ENCODE measurements around the gene HSD17B12. TPM values are rescaled to one million over a fixed set of nuclear protein-coding genes. Genes with fewer than 3 reads are reported as not detected.

The HSD17B12 gene
- polyA plus RNA-seq, 2 of the 4 experiments (the other 2 are of a cell fraction), result 102 to 103 TPM

GRCh38 chr11:43735961-43736360 lies 55.4 kb downstream of the HSD17B12 start:
- ChIA-PET CTCF (no interaction called here), POLR2A (no interaction called here)
- H3K4me2 ChIP-seq, result no peak overlapping the region
- ATAC-seq (no peak), DNase-seq (ENCODE audit: low read depth in 1 of 2, low spot score in 1 of 2) (no peak), FAIRE-seq (no peak)
- H3K4me1 ChIP-seq, result peaks cover 12% of the 10 kb centered on the region
- TF ChIP-seq POLR2A (IDR thresholded peaks at IDR 0.05; ENCODE audit: low read length), result no peak
- TF ChIP-seq RFX5 (IDR thresholded peaks at IDR 0.05), result no peak
- TF ChIP-seq ELK1 (IDR thresholded peaks at IDR 0.05; ENCODE audit: low read depth, low read length), result no peak
- TF ChIP-seq ZC3H11A (IDR thresholded peaks at IDR 0.05), result no peak
- TF ChIP-seq E2F6 (IDR thresholded peaks at IDR 0.05; ENCODE audit: borderline replicate concordance, low read depth), result no peak
- TF ChIP-seq RAD21 (conservative IDR thresholded peaks at IDR 0.05 in 1 of 2, IDR thresholded peaks at IDR 0.05 in 1 of 2), result no peak
- TF ChIP-seq EP300 (IDR thresholded peaks at IDR 0.05), result no peak
- TF ChIP-seq HOXB13 (CRISPR knock-in tag; IDR thresholded peaks at IDR 0.05; ENCODE audit: low read depth), result no peak
- TF ChIP-seq RNF2 (IDR thresholded peaks at IDR 0.05; ENCODE audit: borderline replicate concordance, low read depth), result no peak
- no peak for TF ChIP-seq JUNB (IDR thresholded peaks at IDR 0.05)
- TF ChIP-seq, protein P1, sequence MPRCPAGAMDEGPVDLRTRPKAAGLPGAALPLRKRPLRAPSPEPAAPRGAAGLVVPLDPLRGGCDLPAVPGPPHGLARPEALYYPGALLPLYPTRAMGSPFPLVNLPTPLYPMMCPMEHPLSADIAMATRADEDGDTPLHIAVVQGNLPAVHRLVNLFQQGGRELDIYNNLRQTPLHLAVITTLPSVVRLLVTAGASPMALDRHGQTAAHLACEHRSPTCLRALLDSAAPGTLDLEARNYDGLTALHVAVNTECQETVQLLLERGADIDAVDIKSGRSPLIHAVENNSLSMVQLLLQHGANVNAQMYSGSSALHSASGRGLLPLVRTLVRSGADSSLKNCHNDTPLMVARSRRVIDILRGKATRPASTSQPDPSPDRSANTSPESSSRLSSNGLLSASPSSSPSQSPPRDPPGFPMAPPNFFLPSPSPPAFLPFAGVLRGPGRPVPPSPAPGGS (IDR thresholded peaks at IDR 0.05), result no peak
- TF ChIP-seq JUN (IDR thresholded peaks at IDR 0.05), result no peak
- no peak for TF ChIP-seq SREBF2 (IDR thresholded peaks at IDR 0.05)
- TF ChIP-seq HOXA7 (CRISPR knock-in tag; IDR thresholded peaks at IDR 0.05), result no peak
- H3K9me3 ChIP-seq, result no peaks in the 10 kb centered on the region
- H3K4me3 ChIP-seq, result no peak overlapping the region
- H3K27ac ChIP-seq, result no peak overlapping the region
- 78% methylated on average over 4 of the region's 4 CpGs for WGBS (ENCODE audit: missing lambda C conversion rate)

DNA sequence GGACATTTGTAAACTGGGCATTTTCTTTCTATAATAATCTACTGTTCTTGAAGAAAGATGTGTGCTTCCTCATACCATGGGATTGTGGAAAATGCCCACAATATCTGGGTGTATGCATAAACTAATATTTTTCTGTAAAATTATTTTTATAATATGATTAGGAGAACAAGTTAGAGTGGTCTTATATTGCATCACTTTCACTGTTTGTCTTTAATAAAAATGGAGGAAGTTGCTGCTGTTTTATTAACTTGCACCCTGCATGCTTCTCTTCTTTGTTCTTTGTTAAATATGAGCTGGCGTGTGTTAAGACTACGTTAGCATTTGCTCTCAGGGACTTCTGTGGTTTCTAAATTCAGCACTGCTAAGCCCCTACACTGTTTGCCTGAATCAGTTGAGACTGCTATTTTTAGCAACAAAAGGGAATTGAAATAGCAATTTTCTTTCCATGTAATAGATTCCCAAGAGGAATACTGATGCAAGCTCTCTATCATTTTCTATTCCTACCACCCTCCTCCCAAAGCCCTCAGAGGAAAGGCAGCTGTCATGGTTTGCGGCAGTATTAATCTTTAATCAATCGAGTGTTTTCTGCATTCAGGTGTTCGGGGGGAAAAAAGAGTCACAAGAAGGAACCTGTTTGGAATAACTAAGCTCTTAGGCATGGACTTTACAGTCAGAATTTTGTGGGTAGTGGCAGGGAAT lies 56.1 kb downstream of the HSD17B12 start:
- ChIA-PET POLR2A (no interaction called here), CTCF (no interaction called here)
- WGBS (ENCODE audit: missing lambda C conversion rate), result 87% methylated on average over 5 of the region's 5 CpGs
- TF ChIP-seq, protein P2, sequence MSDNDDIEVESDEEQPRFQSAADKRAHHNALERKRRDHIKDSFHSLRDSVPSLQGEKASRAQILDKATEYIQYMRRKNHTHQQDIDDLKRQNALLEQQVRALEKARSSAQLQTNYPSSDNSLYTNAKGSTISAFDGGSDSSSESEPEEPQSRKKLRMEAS (IDR thresholded peaks at IDR 0.05), result no peak
- TF ChIP-seq CTCF (IDR thresholded peaks at IDR 0.05) (no peak), FOSB (CRISPR knock-in tag; IDR thresholded peaks at IDR 0.05) (no peak), CHD2 (IDR thresholded peaks at IDR 0.05; ENCODE audit: low read length, partially characterized antibody) (no peak), ZFP36 (IDR thresholded peaks at IDR 0.05; ENCODE audit: borderline replicate concordance, partially characterized antibody) (no peak), ZNF302 (CRISPR knock-in tag; IDR thresholded peaks at IDR 0.05) (no peak), RNF2 (IDR thresholded peaks at IDR 0.05; ENCODE audit: borderline replicate concordance, low read depth) (no peak), HEYL (CRISPR knock-in tag; IDR thresholded peaks at IDR 0.05) (no peak), TFCP2L1 (CRISPR knock-in tag; IDR thresholded peaks at IDR 0.05) (no peak), MAZ (IDR thresholded peaks at IDR 0.05; ENCODE audit: borderline replicate concordance, low read depth, low read length) (no peak), JUNB (IDR thresholded peaks at IDR 0.05) (no peak), PHF8 (IDR thresholded peaks at IDR 0.05; ENCODE audit: borderline replicate concordance, low read depth) (no peak), EHMT2 (IDR thresholded peaks at IDR 0.05; ENCODE audit: low read depth) (no peak), EHF (CRISPR knock-in tag; IDR thresholded peaks at IDR 0.05) (no peak), CBX2 (IDR thresholded peaks at IDR 0.05; ENCODE audit: borderline replicate concordance, low read depth) (no peak), SMC3 (IDR thresholded peaks at IDR 0.05) (no peak), POLR2A (IDR thresholded peaks at IDR 0.05; ENCODE audit: low read length) (no peak), KDM1A (IDR thresholded peaks at IDR 0.05; ENCODE audit: low read depth) (no peak), HDAC2 (IDR thresholded peaks at IDR 0.05) (no peak)
- TF ChIP-seq, protein P1 (IDR thresholded peaks at IDR 0.05), result no peak
- no peak for FAIRE-seq
- H3K27ac ChIP-seq, result no peak overlapping the region
- ATAC-seq, result no peak
- no peak overlapping the region for H3K4me2 ChIP-seq
- H3K4me3 ChIP-seq, result no peak overlapping the region
- H3K9me3 ChIP-seq, result no peaks in the 10 kb centered on the region
- peaks cover 12% of the 10 kb centered on the region for H3K4me1 ChIP-seq
- DNase-seq (ENCODE audit: low read depth in 1 of 2, low spot score in 1 of 2), result no peak

Measured in A549 (cell line).